ENCODE results near the gene C1orf105.

C1orf105 gene

GRCh38 chr1:172455451-172455850 lies 35.0 kb downstream of the C1orf105 start:
- H3K4me3 ChIP-seq (ENCODE audit: low read depth, low read length), result no peak overlapping the region

DNA sequence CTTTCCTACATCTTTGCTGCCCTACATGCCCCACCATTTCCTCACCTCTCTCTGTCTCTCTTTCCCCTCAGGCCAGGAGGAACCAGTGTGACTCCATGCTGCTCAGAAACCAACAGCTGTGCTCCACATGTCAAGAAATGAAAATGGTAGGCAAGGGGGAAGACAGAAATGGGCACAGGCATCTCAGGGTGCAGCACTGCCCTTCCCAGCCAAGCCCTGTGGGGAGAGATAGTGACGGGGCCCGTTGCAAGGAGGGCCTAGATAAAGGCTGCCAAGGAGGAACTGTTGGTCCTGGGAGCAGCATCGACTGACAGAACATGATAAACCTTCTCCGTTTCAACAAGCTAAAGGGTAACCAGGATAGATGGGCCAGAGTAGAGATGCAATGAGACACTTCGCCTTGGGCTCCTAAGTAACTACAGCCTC lies 35.9 kb downstream of the C1orf105 start:
- H3K4me3 ChIP-seq (ENCODE audit: low read depth, low read length), result no peak overlapping the region

DNA sequence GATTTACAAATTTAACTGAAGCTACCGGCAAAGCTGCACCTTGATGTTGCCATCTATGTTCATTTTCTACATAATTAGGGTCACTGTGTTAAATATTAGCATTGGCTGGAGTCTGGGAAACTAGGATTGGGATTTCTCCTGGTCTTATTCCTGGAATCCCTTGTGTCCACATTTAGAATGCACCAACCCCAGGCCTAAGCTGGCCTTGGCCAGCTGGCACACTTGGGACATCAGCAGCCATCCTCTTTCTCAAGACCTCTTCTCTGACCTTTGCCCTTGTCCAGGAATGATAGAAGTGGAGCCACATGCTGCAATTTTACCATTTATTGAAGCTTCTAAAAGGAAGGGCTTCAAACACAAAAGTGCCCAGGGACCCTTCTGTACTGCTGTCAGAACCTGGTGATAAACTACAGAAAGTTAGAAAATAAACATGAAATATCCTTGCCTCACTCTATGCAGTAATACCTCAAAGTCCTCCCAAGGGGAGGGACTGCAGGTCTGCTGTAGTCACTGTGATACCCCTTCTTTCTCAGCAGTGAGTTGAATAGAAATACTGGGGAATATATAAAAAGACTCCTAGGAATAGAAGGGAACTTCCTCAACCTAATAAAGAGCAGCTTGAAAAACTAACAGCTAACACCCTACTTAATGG lies 37.1 kb downstream of the C1orf105 start:
- H3K4me3 ChIP-seq (ENCODE audit: low read depth, low read length), result no peak overlapping the region

- H3K4me3 ChIP-seq (ENCODE audit: low read depth, low read length), result no peak overlapping the region
Observed at GRCh38 chr1:172460177-172460576, 39.7 kb downstream of the C1orf105 start.

DNA sequence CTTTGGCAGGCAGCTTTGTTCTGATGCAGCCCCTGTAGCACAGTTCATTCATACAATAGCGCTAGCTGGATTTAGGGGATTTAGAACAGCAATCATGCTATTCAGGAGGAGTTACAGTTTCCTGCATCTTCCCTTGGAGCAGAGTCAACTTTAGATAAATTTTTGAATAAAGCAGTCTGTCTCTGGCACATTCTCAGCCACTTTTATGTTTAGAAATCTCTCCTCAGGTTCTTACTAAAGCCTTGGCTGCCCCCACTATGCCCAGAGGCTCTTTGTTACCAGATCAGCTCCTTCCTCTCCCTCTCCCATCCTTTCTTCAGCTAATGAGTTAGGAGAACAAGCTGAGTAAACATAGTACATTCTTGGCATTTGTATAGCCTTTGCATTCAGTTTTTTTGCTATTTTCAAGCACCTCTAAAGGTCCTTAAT lies 40.4 kb downstream of the C1orf105 start:
- no peak overlapping the region for H3K4me3 ChIP-seq (ENCODE audit: low read depth, low read length)

- H3K4me3 ChIP-seq (ENCODE audit: low read depth, low read length), result no peak overlapping the region
Observed at GRCh38 chr1:172465617-172466016, 45.1 kb downstream of the C1orf105 start.

DNA sequence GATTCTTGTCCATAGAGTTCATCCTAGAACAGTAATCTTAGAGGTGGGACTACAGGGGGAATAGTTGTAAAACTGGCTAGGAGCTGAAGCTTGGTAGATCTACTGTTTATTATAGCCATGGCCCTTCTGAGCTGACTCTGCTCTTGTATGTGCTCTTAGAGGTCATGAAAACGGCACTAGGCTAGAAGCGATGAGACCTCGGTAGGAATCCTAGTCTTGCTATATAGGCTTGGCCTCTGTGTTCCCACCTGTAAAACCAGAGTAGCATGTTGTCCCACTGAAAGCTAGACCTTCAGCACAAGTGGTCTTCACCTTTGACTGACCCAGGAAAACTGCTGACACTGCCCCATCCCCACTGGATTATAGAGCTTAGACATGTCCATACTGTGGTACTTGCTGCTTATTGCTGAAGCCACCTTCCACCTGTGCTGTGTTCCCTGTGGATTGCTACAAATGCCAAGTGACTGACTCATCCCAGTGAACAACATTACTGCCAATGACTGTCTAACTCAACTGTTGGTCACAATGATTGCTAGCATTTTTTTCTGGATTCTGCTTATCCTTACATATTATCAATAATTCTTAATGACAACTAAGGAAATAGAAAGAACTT lies 46.4 kb downstream of the C1orf105 start:
- no peak overlapping the region for H3K4me3 ChIP-seq (ENCODE audit: low read depth, low read length)

GRCh38 chr1:172467446-172467845 lies 47.0 kb downstream of the C1orf105 start:
- no peak overlapping the region for H3K4me3 ChIP-seq (ENCODE audit: low read depth, low read length)

- no peak overlapping the region for H3K4me3 ChIP-seq (ENCODE audit: low read depth, low read length)
Observed at GRCh38 chr1:172468296-172468695, 47.8 kb downstream of the C1orf105 start.

GRCh38 chr1:172469717-172470116 lies 49.2 kb downstream of the C1orf105 start:
- no peak overlapping the region for H3K4me3 ChIP-seq (ENCODE audit: low read depth, low read length)

DNA sequence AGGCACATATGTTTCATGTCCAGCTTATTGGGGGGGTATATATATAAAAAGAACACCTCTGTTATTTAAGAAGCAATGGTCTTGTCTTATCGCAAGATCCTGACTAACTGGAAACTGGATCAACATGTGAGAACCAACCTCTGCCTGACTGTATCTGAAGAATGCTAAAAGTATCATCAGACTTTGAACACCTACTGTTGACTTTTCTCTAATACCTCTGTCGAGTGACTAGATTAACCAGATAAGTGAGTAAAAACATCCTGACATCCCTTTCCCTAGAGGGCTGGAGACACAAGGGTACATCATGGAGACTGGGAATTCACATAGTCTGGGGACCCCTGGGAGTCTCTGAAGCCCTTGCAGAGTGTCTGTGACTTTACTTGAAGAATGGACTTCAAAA lies 49.7 kb downstream of the C1orf105 start:
- H3K4me3 ChIP-seq (ENCODE audit: low read depth, low read length), result no peak overlapping the region

DNA sequence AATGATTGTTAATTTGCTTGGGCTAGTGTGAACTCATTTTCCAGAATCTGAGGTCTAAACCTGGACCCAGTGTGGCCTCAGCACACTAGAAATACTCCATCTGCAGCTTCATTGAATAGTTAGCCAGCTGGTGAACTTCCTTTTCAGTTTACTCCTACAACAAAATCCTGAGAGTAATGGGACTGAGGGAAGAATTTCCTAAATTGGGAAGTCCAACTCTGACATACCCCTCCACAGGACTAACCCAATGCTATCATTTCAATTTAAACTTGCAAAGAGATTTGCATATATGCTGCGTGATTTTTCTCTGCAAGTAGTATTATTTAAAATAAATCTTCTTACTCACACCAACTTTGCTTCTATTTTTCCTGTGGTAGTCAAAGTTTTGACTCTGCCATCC lies 51.2 kb downstream of the C1orf105 start:
- no peak overlapping the region for H3K4me3 ChIP-seq (ENCODE audit: low read depth, low read length)

GRCh38 chr1:172472495-172472894 lies 52.0 kb downstream of the C1orf105 start:
- H3K4me3 ChIP-seq (ENCODE audit: low read depth, low read length), result no peak overlapping the region

- no peak overlapping the region for H3K4me3 ChIP-seq (ENCODE audit: low read depth, low read length)
Observed at GRCh38 chr1:172473302-172473701, 52.8 kb downstream of the C1orf105 start.

DNA sequence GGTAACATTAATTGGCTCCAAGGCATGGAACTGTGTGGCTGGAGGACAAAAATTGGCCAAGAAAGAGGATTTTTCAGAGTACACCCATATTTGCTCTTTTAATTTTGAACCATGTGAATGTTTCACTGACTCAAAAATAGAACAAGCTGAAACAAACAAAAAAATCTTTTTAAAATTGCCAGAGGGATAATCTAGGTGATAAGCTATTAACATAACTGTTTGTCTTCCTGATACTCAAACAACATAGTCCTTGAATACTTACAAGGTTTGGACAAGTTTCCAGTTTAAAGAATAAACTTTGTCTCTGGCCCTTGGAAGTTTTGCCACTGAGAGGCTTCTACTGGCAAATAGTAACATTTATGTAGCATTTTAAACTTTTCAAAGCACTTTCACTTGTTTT lies 53.4 kb downstream of the C1orf105 start:
- no peak overlapping the region for H3K4me3 ChIP-seq (ENCODE audit: low read depth, low read length)

GRCh38 chr1:172476218-172476811 lies 55.8 kb downstream of the C1orf105 start:
- no peak overlapping the region for H3K4me3 ChIP-seq (ENCODE audit: low read depth, low read length)

DNA sequence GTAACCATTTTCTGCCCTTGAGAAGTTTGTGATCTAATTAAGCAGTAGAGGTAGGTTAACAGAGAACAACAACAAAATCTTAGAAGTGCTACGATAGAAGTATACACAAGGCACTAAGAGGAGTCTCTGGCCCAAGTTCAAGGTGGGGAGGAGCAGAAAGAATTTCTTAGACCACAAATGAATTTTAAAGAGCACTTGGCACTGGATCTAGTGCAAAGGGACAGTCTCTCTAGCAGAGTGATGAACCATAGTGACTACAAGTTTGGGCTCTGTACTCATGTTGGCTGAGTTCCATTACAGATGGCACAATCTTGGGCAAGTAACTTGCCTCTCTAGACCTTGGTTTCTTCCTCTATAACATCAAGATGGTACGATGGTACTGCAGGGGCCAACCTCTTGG lies 56.7 kb downstream of the C1orf105 start:
- H3K4me3 ChIP-seq (ENCODE audit: low read depth, low read length), result no peak overlapping the region

GRCh38 chr1:172477741-172478140 lies 57.3 kb downstream of the C1orf105 start:
- no peak overlapping the region for H3K4me3 ChIP-seq (ENCODE audit: low read depth, low read length)

DNA sequence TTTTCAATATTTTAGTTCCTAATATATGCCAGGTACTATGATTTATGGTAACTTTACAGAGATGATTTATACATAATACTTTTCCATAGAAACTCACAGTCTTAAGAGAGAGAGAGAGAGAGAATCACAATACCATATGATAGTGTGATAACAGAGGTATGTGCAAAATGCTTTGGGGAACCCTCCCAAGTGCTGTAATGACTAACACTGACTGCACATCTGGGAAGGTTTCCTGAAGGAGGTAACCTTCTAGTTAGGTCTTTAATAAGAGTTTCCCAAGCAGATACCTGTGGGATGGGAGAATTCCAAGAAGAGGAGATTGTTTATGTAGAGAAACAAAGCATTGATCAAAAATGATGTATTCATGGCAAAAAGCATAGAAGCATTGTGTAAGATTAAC lies 58.0 kb downstream of the C1orf105 start:
- H3K4me3 ChIP-seq (ENCODE audit: low read depth, low read length), result no peak overlapping the region

GRCh38 chr1:172480431-172480830 lies 59.9 kb downstream of the C1orf105 start:
- H3K4me3 ChIP-seq (ENCODE audit: low read depth, low read length), result no peak overlapping the region

GRCh38 chr1:172482044-172482443 lies 61.6 kb downstream of the C1orf105 start:
- no peak overlapping the region for H3K4me3 ChIP-seq (ENCODE audit: low read depth, low read length)

DNA sequence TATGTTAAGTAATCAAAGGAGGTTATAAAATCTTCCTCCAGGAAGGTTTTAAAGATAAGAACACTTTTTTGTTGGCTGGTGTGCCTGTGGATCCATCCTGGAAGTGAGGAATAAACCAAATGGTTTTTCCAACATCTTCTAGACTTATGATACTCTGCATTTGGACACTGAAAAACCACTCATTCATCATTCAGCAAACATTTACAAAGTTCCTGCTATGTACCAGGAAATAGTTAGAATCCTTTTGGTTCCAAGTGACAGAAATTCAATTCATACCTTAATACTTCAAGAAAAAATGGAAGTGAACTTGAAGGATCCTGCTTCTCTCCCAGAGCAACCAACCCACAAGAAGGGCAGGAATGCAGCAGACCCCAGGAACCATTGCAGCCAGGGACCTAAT lies 63.0 kb downstream of the C1orf105 start:
- H3K4me3 ChIP-seq (ENCODE audit: low read depth, low read length), result no peak overlapping the region

Measured in iPS-11a (cell line).